Femur (tissue), 1 donor: Measurements from ENCODE around the gene IGFBP4.

ENCODE experiments used
- DNase-seq: peaks from one replicate; pipeline ENCODE4 v3.0.0-alpha.2; 2017

Gene IGFBP4

DNA sequence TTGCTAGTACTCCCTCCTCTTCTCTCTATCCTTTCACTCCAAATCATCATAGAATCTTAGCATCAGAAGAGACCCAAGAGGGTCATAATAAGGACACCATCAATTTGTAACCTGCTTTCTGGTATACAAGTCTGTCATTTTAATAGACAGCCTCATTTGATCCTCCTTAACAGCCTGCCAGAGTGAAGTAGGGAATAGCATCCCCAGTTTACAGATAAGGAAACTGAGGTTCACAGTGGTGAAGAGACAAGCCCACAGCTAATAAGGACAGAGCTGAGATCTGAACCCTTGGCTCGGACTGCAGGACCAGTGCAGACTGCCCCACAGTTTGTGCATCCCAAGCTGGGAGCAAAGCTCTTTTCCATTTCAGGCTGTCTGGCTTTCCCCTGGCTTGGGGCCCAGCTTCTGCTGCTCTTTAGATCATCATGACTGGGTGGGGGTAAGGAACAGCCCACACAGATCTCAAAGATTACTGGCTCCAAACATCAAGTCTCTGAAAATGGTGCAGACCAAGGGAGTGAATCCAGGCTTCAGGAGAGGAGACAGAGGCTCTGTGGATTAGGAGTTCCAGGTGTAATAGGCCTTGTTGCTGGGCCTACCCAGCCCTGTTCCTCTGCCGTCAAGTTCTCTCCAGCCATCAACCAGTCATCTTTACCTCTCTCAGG is 10.3 kb upstream of the IGFBP4 start:
- DNase-seq = peak; percentile 84

DNA sequence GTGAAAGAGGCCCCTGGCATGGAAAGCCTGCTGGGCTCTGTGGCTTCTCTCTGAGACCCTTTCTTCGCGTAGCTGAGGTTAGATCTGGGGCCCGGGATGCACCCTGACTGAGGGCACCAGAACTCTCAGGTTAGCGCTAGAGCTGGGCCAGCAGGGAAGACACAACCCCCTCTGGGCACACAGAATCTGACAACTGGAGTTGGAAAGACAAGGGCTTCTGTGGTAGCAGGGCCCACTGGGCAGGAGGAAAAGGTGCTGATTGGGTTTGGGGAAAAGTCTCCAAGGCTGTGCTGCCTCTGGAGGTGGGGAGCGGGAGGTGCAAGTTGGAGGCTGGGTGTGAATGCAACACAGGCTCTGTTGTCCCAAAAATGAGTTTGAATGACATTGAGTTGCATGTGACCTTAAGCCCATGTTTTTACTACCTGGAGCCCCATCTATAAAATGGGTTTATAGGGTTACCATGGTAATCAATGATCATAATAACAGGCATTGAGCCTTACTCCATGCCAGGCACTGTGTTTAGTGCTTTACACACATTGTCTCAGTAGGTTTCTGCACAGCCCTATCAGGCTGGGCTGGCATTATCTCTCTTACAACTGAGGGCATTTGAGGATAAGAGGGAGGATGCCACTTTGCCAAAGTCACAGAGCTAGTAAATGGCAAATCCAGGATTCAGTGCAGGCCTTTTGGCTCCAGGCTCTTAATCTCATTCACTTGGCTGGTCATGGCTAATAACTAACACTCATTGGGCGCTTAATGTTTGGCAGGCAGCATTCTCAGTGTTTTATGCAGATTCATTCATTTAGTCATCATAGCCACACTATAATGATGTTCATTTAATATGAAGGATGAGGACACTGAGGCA is 9.5 kb upstream of the IGFBP4 start:
- no peak for DNase-seq

GRCh38 chr17:40436636-40437035 is 6.6 kb upstream of the IGFBP4 start:
- DNase-seq = no peak

GRCh38 chr17:40437095-40437732 is 6.0 kb upstream of the IGFBP4 start:
- DNase-seq = no peak

DNA sequence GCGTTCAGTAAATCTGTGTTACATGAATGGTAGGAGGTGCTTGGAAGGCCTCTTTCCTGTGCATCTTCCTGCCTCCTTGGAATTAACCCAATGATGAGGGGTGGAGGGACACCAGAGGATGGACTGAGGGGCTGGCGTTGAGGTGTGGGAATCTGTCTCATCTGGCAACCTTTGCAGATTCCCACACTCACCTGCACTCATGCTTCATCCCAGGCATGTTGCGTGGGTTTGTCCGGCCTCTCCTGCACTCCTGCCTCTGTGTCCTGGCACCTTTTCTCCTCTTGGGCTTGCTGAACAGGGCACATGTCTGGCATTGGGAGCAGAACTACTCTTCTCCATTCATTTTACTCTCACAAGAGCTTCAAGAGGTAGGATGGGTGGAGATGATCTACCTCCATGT is 3.1 kb upstream of the IGFBP4 start:
- DNase-seq = no peak

- DNase-seq = no peak
These were observed 656 bp upstream of the IGFBP4 start for GRCh38 chr17:40442392-40443195.

DNA sequence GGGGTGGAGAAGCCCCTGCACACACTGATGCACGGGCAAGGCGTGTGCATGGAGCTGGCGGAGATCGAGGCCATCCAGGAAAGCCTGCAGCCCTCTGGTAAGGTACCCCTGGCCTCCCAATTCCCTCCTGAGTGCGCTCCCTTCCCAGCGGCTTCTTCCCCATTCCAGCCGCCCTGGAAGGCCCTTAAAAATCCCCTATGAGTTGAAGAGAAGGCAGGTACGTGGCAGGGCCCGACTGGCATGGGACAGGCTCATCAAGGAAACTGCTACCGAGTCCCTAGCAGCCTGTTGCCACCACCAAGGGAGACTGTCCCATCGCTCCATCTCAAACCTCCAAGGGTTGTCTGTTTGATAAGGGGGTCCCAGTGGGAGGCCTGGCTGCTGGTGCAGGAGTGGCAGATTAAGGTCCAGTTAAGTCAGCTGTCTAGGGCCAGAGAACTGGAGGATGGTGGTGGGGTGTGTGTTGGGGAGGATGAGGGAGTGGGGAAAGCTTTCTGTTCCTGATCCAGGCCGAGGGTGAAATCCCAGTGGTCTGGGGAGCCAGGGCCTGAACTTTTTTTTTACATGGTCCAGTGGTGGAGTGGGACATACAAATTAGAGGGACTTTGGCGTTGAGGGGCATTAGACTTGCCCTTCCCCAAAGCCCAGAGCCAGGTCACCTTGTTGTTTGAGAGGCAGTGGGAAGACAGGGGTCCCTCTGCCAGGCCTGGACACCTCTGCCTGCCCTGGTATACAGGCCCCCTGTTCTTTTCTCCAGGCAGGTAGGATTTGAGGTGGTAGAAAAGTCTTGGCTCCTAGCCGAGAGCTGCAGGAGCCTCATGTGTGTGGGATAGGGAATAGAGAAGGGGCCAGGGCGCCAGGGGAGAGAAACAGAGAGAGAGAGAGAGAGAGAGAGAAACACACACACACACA is 994 bp downstream of the IGFBP4 start:
- DNase-seq = no peak

DNA sequence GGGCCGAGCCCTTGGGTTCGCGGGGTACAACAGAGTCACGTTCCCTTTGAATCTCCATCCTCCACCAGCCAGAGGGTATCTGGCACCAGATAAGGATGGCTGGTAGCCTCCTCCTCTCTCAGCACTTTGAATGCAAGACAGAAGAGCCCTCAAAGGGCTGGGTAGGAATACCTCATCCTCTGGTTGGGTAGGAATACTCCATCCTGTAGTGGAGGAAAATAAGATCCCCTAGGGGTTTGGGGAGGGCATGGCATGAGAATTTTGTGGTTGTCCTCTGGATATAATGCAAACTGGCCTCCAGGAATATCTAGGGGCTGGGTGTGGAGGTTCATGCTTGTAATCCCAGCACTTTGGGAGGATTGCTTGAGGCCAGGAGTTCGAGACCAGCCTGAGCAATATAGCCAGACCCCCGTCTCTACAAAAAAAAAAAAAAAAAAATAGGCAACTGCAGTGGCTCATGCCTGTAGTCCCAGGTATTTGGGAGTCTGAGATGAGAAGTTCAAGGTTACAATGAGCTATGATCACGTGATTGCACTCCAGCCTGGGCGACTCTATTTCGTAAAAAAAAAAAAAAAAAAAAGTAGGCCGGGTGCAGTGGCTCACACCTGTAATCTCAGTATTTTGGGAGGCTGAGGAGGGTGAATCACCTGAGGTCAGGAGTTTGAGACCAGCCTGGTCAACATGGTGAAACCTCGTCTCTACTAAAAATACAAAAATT is 2.7 kb downstream of the IGFBP4 start:
- DNase-seq = no peak

DNA sequence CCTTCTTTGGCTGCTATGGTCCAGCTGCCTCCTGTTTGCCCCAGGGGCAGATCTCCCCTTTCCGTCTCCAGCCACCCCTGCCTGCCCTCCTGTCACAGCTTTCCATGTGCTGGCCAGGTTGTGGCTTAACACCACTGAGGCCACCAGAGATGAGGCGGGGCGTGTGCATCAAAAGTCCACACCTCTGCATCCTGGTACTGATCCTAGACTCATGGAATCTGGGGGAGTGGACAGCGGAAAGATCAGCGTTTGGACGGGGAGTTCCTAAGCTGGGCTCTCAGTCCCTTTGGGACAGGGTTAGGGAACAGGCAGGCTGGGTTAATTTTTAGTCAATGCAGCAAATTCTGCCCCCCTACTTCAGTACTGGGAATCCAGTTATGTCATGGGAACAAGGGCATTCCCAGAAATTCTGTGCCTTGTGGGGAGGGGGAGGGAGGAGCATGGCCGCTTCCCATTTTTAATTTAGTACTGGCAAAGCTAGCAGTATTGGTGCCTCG is 3.9 kb downstream of the IGFBP4 start:
- no peak for DNase-seq

GRCh38 chr17:40447806-40448205 is 4.6 kb downstream of the IGFBP4 start:
- no peak for DNase-seq

DNA sequence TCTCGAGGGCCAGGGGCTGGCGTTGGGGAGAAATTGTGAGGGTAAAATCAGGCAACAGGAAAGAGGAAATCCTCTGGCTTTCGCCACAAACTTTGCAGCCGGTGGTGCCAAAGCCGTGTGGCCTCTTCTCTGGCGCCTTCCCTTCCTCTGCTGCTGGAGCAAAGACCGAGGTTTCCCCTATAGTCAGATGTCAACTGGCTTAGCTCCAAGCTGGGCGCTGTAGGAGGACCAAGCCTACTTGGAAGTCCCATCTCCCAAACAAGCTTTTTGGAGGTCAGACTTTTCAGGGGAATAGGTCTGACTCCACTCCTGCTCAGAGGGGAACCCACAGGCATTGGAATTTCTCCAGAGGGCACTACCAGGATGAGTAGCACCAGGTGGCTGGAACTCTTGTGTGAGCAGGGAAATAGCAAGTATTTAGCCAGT is 5.0 kb downstream of the IGFBP4 start:
- DNase-seq = no peak

DNA sequence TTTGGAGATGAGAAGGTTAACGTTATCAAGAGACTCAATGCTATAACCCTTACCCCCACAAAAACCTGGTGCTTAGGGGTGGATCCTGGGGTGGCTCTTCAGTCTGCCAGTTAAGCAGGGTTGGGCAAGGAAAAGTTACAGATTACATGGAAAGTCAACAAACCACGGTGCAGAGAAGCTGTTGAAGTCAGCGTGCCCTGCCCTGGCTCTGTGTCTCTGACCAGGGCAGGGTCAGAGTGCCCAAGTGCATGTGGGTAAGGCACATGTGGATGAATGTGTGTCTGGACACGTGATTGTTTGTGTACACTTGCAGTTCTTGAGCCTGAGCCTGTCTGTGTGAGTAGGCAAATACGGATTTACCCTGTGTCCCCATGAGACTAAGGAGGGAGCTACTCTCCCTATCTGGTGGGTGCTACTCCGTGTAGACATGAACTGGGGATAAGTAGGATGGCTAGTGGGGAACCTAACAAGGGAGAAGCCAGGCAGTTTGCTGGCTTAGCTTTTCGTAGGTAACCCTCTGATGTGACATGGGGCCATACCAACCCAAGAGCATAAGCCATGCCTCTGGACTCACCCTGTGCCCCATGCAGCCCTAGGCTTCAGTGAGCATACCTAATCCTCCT is 5.5 kb downstream of the IGFBP4 start:
- DNase-seq = no peak

- DNase-seq = no peak
These were observed 6.9 kb downstream of the IGFBP4 start for GRCh38 chr17:40450175-40450574.

- DNase-seq = peak; percentile 91
These were observed 8.2 kb downstream of the IGFBP4 start for GRCh38 chr17:40451420-40451819.

GRCh38 chr17:40452216-40452787 is 9.1 kb downstream of the IGFBP4 start:
- DNase-seq = peak; percentile 82

DNA sequence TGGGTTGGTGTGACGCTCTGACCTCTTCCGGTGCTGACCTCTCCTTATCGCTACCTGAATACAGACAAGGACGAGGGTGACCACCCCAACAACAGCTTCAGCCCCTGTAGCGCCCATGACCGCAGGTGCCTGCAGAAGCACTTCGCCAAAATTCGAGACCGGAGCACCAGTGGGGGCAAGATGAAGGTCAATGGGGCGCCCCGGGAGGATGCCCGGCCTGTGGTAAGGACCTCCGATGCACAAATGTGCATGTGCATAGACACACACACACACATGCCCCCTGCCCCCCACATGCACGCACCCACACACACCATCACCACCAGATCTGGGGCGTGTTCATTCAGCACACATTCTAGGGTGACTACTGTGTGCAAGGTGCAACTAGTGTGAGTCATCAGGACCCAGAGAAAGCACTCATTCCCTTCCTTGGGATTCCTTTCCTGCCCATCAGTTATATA is 9.7 kb downstream of the IGFBP4 start:
- DNase-seq = no peak

DNA sequence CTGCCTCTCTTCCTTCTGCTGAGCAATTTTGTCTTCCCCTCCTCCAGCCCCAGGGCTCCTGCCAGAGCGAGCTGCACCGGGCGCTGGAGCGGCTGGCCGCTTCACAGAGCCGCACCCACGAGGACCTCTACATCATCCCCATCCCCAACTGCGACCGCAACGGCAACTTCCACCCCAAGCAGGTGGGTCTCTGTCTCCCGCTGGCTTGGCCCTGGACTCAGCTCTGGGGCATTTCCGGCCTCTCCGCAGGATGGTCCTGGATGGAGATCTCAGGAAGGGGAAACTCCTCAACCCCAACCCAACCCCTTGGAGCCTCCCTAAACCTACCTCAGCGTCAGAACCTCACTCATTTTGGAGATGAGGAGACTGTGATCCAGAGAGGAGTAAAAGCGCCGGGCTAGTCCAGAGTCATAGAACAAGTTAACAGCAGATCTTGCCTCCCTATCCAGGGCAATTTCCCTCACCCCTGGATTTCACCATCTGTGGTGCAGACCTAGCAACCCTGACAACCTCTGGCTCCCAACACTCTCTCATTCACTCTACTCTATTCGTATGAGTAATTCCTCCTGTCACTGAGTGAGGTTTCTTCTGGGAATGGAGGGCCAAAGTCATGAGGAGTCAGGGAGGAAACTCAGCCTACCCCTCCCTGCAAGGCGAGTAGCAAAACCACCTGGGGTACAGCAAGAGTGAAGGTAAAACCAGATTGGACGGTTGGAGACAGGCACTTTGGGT is 10.8 kb downstream of the IGFBP4 start:
- DNase-seq = no peak

GRCh38 chr17:40454613-40454995 is 11.4 kb downstream of the IGFBP4 start:
- DNase-seq = no peak

DNA sequence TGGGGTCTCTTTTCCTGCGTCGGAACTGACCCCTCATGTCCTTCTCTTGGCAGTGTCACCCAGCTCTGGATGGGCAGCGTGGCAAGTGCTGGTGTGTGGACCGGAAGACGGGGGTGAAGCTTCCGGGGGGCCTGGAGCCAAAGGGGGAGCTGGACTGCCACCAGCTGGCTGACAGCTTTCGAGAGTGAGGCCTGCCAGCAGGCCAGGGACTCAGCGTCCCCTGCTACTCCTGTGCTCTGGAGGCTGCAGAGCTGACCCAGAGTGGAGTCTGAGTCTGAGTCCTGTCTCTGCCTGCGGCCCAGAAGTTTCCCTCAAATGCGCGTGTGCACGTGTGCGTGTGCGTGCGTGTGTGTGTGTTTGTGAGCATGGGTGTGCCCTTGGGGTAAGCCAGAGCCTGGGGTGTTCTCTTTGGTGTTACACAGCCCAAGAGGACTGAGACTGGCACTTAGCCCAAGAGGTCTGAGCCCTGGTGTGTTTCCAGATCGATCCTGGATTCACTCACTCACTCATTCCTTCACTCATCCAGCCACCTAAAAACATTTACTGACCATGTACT is 13.2 kb downstream of the IGFBP4 start:
- no peak for DNase-seq
